T-cell (primary cell): ENCODE results near the gene AAK1. TPM values are rescaled to one million over a fixed set of nuclear protein-coding genes. Genes with fewer than 3 reads are reported as not detected.

Source experiments
- ATAC-seq, 4 experiments: fragments of 200-7000 bp in 3 of 4; fragments of 150-1000 bp in 1 of 4; cut with Tn5 transposase; replicated peaks in 1 of 4; 1 replicate in 3 of 4; 2 replicates in 1 of 4; pipeline ENCODE4 v1.10.0; 2021; ENCODE audit warnings: moderate library complexity in 3 of 4, mild to moderate bottlenecking in 2 of 4, moderate number of reproducible peaks in 1 of 4
- CTCF ChIA-PET, 2 donors: fragments of 300-600 bp; sonication (Branson Sonifier 250); formaldehyde crosslinking; loops; one replicate each; lab custom pipeline; 2022; ENCODE audit warnings: antibody characterized with exemption in 2 of 2; lab: Charles Lee
- POLR2A ChIA-PET, 2 donors: fragments of 300-600 bp; sonication (Branson Sonifier 250); formaldehyde crosslinking; loops; one replicate each; lab custom pipeline; 2022; ENCODE audit warnings: antibody characterized with exemption in 2 of 2; lab: Charles Lee
- DNase-seq, 35 experiments: peaks; one replicate each; pipeline versions ENCODE4 v3.0.0 to v3.0.0-alpha.2; 2013 to 2023
- H3K27ac ChIP-seq: one replicate; pipeline ENCODE4 v1.5.1; 2013; ENCODE audit warnings: low read length
- H3K27me3 ChIP-seq, 2 experiments: replicated peaks in 1 of 2; 1 replicate in 1 of 2; 2 replicates in 1 of 2; pipeline versions ENCODE4 v1.6.1 to v1.7.0; 2013; ENCODE audit warnings: low read length in 1 of 2, mixed read lengths in 1 of 2; ENCODE audit not compliant: control insufficient read depth in 2 of 2, insufficient read depth in 2 of 2; ENCODE audit errors: extremely low read depth in 1 of 2
- H3K36me3 ChIP-seq, 2 donors: 1 replicate in 1 of 2; 2 replicates in 1 of 2; pipeline versions ENCODE4 v1.6.1 to v1.7.0; 2013; ENCODE audit warnings: low read length in 1 of 2; ENCODE audit not compliant: control insufficient read depth in 2 of 2, insufficient read depth in 1 of 2; ENCODE audit errors: extremely low read depth in 1 of 2
- H3K4me1 ChIP-seq, 2 experiments: 1 replicate in 1 of 2; 2 replicates in 1 of 2; pipeline versions ENCODE4 v1.6.1 to v1.7.0; 2013; ENCODE audit warnings: low read length in 2 of 2, mixed read lengths in 1 of 2; ENCODE audit not compliant: insufficient read depth in 2 of 2, control insufficient read depth in 1 of 2; ENCODE audit errors: extremely low read depth in 1 of 2
- H3K4me3 ChIP-seq, 2 donors: 1 replicate in 1 of 2; 2 replicates in 1 of 2; pipeline versions ENCODE4 v1.5.1 to v1.7.0; 2013; ENCODE audit warnings: mild to moderate bottlenecking in 2 of 2, low read length in 1 of 2, moderate library complexity in 1 of 2; ENCODE audit not compliant: control insufficient read depth in 1 of 2; ENCODE audit errors: extremely low read depth in 1 of 2
- H3K9me3 ChIP-seq: 2 replicates; pipeline ENCODE4 v1.7.0; 2013
- H3K27ac Mint-ChIP-seq, 2 donors: one replicate each; pipeline ENCODE4 v1.8.0; 2020 to 2021; ENCODE audit warnings: mild to moderate bottlenecking in 2 of 2, mixed read lengths in 2 of 2
- H3K27me3 Mint-ChIP-seq, 2 donors: one replicate each; pipeline ENCODE4 v1.8.0; 2021 to 2022; ENCODE audit warnings: mixed read lengths in 2 of 2
- H3K36me3 Mint-ChIP-seq: one replicate; pipeline ENCODE4 v1.8.0; 2021; ENCODE audit warnings: mixed read lengths
- H3K4me1 Mint-ChIP-seq, 3 donors: one replicate each; pipeline ENCODE4 v1.8.0; 2020 to 2022; ENCODE audit warnings: mixed read lengths in 3 of 3, mild to moderate bottlenecking in 1 of 3
- H3K4me3 Mint-ChIP-seq, 3 donors: one replicate each; pipeline ENCODE4 v1.8.0; 2020 to 2022; ENCODE audit warnings: mild to moderate bottlenecking in 3 of 3, mixed read lengths in 3 of 3, moderate library complexity in 3 of 3
- H3K9me3 Mint-ChIP-seq, 3 donors: one replicate each; pipeline ENCODE4 v1.8.0; 2020 to 2022; ENCODE audit warnings: mixed read lengths in 3 of 3
- WGBS: methylation state at CpG from one replicate; pipeline ENCODE4 v1.1.5; 2013; ENCODE audit warnings: missing lambda C conversion rate; ENCODE audit not compliant: insufficient coverage; 5-methylcytosine and 5-hydroxymethylcytosine counted together
- total RNA-seq, 35 experiments: library from RNA in 6 of 35; stranded (reverse) in 6 of 35; fragments of 120-200 nt in 1 of 35; gene quantifications; one replicate each; pipeline versions ENCODE4 v1.2.1 to v1.2.4 and lab custom pipeline; 2013 to 2026

The AAK1 gene
- total RNA-seq, 5 donors from 2014 or later (not counting 1 experiment from before 2014, with no cell fraction given) = 170 to 283 (median 177) TPM

DNA sequence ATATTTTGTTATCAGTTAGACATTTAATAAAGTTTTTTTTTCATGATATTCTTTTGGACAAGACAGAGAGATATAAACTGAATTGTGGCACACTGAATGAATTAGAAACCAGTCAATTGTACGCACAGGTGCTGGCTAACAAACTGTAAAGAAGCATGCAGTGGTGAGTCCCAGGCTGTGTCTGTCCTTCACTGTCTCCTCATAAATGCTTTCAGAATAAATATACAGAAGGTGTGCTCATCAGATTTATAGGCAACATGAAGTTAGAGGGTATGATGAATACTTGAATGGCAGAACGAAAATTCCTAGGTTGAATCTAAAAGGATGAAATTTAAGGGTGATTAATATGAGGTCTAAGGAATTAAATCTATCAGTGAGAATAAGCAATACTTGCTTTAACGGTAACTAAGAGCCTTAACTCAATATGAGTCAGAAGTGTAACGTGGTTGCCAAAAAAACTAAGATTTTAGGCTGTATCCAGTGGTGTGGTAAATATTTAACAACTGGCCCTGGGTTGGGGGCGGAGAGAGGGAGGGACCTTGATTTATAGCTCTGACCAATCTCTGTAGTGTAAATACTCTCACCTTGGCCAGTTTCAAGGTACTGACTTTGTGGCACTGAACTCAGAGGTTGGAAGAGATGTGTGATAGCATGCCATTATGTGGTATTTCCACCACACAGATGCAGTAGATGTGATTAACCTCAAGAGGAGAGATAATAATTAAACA lies 41.9 kb upstream of the AAK1 start:
- 65% methylated on average over 2 of the region's 5 CpGs for WGBS
- H3K4me3 Mint-ChIP-seq = no peak overlapping the region
- H3K27me3 ChIP-seq = no peaks in the 10 kb centered on the region
- ChIA-PET CTCF (no interaction called here), POLR2A (interaction anchor here in 1 of 2 donors (0.7 kb wide), 1 partner anchor 358 kb away, joined by 3 read pairs; no protein-coding TSS in a partner anchor)
- H3K9me3 ChIP-seq = no peaks in the 10 kb centered on the region
- no peaks in the 10 kb centered on the region for H3K36me3 ChIP-seq
- no peaks in the 10 kb centered on the region for H3K36me3 Mint-ChIP-seq
- H3K27ac ChIP-seq = no peak overlapping the region
- DNase-seq = peak in 12 of 35 experiments; percentile 1 to 51 (median 22)
- H3K4me1 Mint-ChIP-seq = peaks cover 67 to 79% (median 78%) of the 10 kb centered on the region in 3 donors
- H3K27me3 Mint-ChIP-seq = no peaks in the 10 kb centered on the region
- peak; percentile 22 to 55 (median 44) for ATAC-seq
- H3K9me3 Mint-ChIP-seq = no peaks in the 10 kb centered on the region
- no peak overlapping the region for H3K4me3 ChIP-seq
- peak overlapping the region; percentile 44 to 50 for H3K27ac Mint-ChIP-seq
- peaks cover 31 to 35% of the 10 kb centered on the region in 2 experiments for H3K4me1 ChIP-seq

DNA sequence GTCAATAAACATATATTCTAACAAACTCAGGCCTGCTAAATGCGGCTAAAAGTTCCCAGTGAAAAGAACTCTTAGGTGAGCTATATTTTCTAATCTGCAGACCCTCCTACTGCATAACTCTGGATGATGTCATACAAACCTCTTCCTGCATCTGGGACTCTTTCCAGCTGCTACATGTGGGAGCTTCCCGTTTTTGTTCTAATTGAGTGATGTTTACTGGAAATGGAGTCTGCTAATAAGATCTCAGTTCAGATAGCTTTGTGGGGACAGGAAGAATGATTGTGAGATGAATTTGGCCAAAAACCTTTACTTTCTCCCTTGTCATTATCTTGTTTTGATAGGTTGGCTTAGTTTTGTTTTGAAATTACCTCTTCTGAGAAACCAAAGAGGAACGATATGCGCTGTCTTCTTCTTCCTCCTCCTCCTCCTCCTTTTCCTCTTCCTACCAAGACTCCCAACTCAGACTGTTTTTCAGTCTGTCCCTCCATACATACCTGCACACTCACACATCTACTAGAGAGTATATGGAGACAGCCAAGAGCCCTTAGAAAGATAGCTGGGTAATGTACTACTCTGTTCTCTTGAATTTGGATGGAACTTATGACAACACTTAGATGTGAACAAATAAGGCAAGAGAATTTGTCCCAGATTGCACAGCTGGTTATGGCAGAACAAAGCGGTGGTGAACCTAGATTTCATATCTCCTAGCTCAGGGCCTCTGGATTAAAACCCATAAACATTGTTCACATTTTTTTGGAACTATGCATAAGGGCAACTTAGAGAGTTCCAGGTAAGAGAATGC lies 39.8 kb upstream of the AAK1 start:
- H3K4me1 Mint-ChIP-seq = peaks cover 63 to 73% (median 71%) of the 10 kb centered on the region in 3 donors
- peak overlapping the region; percentile 22 to 58 (median 34) for H3K4me3 Mint-ChIP-seq
- Histone ChIP-seq H3K27me3 (no peaks in the 10 kb centered on the region), H3K4me1 (peaks cover 18% of the 10 kb centered on the region in 2 experiments), H3K9me3 (no peaks in the 10 kb centered on the region), H3K36me3 (no peaks in the 10 kb centered on the region), H3K27ac (peak overlapping the region; percentile 33), H3K4me3 (no peak overlapping the region)
- DNase-seq (no peak), ATAC-seq (peak in 3 of 4 experiments; percentile 24 to 53 (median 49))
- no peaks in the 10 kb centered on the region for H3K27me3 Mint-ChIP-seq
- POLR2A ChIA-PET = interaction anchor here in 1 of 2 donors (0.6 kb wide), 4 partner anchors 11 to 81 kb away, joined by 3 to 7 read pairs (median 4); no protein-coding TSS in a partner anchor
- 60% methylated on average over 1 of the region's 5 CpGs for WGBS
- CTCF ChIA-PET = interaction anchor here in 1 of 2 donors (0.6 to 1.4 kb wide), 2 partner anchors 22 to 81 kb away, joined by 4 to 6 read pairs; no protein-coding TSS in a partner anchor
- no peaks in the 10 kb centered on the region for H3K9me3 Mint-ChIP-seq
- no peaks in the 10 kb centered on the region for H3K36me3 Mint-ChIP-seq
- H3K27ac Mint-ChIP-seq = peak overlapping the region; percentile 89 to 91

DNA sequence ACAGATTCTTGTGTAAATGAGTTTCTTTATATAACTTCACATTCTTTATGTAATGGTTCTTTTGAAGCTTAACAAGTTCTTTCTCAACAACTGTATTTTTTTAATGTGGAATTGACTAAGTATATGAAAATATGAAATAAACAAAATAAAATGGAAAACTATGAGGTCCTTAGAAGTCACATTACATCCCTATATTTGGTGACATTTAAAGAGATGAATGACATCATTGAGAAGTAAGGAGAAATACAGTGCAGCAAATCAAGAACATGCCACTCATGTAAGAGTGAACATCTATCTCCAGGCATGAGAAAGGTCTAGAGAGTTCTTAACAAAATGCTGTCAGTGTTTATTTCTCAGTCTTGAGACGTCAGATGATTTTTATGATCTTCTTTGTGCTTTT lies 39.0 kb upstream of the AAK1 start:
- no peak overlapping the region for H3K4me3 Mint-ChIP-seq
- ChIA-PET POLR2A (no interaction called here), CTCF (interaction anchor here (0.6 to 1.4 kb wide), 2 partner anchors 26 to 80 kb away, joined by 3 to 4 read pairs; no protein-coding TSS in a partner anchor)
- DNase-seq (no peak), ATAC-seq (no peak)
- peak overlapping the region in 1 of 2 donors; percentile 91 for H3K27ac Mint-ChIP-seq
- Histone ChIP-seq H3K9me3 (no peaks in the 10 kb centered on the region), H3K27me3 (no peaks in the 10 kb centered on the region), H3K36me3 (no peaks in the 10 kb centered on the region), H3K4me3 (no peak overlapping the region), H3K4me1 (peaks cover 16 to 18% of the 10 kb centered on the region in 2 experiments), H3K27ac (no peak overlapping the region)
- peaks cover 62 to 70% (median 62%) of the 10 kb centered on the region in 3 donors for H3K4me1 Mint-ChIP-seq
- H3K9me3 Mint-ChIP-seq = no peaks in the 10 kb centered on the region
- H3K36me3 Mint-ChIP-seq = no peaks in the 10 kb centered on the region
- no CpG with 5 or more reads among the region's 1 CpG for WGBS
- H3K27me3 Mint-ChIP-seq = no peaks in the 10 kb centered on the region

DNA sequence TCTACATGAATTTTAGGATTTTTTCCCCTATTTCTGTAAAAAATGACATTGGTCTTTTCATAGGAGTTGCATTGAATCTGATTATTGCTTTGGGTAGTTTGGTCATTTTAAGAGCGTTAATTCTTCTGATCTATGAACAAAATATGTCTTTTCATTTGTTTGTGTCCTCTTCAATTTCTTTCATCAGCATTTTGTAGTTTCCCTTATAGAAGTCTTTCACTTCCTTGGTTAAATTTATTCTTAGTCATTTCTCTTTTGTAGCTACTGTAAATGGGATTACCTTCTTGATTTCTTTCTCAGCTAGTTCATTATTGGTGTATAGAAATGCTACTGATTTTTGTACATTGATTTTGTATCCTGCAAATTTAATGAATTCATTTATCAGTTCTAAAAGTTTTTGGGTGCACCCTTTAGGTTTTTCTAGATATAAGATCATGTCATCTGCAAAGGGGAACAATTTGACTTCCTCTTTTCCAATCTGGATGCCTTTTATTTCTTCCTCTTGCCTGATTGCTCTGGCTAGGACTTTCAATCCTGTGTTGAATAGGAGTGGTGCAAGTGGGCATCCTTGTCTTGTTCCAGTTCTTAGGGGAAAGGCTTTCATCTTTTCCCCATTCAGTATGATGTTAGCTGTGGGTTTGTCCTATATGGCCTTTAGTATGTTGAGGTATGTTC lies 36.6 kb upstream of the AAK1 start:
- Mint-ChIP-seq H3K4me1 (peaks cover 44 to 60% (median 54%) of the 10 kb centered on the region in 3 donors), H3K27me3 (no peaks in the 10 kb centered on the region), H3K27ac (peak overlapping the region in 1 of 2 donors; percentile 55), H3K4me3 (no peak overlapping the region), H3K36me3 (no peaks in the 10 kb centered on the region), H3K9me3 (no peaks in the 10 kb centered on the region)
- peaks cover 7 to 16% of the 10 kb centered on the region in 2 experiments for H3K4me1 ChIP-seq
- DNase-seq (no peak), ATAC-seq (no peak)
- no peaks in the 10 kb centered on the region for H3K9me3 ChIP-seq
- ChIA-PET POLR2A (no interaction called here), CTCF (no interaction called here)
- no peaks in the 10 kb centered on the region for H3K36me3 ChIP-seq
- no peak overlapping the region for H3K27ac ChIP-seq
- no peaks in the 10 kb centered on the region for H3K27me3 ChIP-seq
- no peak overlapping the region for H3K4me3 ChIP-seq
- WGBS = no CpG with 5 or more reads among the region's 1 CpG

DNA sequence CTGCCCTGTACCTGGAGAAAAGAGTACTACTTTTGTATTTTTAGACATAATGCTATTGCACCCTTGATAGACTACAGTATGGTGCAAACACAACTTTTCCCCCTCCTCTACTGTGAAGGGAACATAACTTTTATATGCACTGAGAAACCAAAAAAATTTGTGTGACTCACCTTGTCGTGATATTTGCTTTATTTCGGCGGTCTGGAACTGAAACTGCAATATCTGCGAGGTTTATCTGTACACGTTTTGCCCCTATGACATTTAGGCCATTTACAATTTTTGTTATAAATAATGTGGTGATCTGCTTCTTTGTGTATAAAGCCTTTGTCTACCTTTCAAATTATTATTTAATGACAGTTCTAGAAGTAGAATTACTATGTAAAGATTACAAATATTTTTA lies 34.4 kb upstream of the AAK1 start:
- Histone ChIP-seq H3K36me3 (no peaks in the 10 kb centered on the region), H3K4me1 (peaks cover 3% of the 10 kb centered on the region in 2 experiments), H3K4me3 (no peak overlapping the region), H3K27ac (no peak overlapping the region), H3K9me3 (no peaks in the 10 kb centered on the region), H3K27me3 (no peaks in the 10 kb centered on the region)
- Mint-ChIP-seq H3K27me3 (no peaks in the 10 kb centered on the region), H3K9me3 (no peaks in the 10 kb centered on the region), H3K36me3 (no peaks in the 10 kb centered on the region), H3K4me1 (peaks cover 22 to 43% (median 35%) of the 10 kb centered on the region in 3 donors), H3K4me3 (peak overlapping the region in 1 of 3 donors; percentile 6), H3K27ac (peak overlapping the region in 1 of 2 donors; percentile 28)
- ATAC-seq (no peak), DNase-seq (no peak)
- POLR2A ChIA-PET = no interaction called here
- CTCF ChIA-PET = interaction anchor here in 1 of 2 donors (0.6 kb wide), 1 partner anchor 35 kb away, joined by 3 read pairs; no protein-coding TSS in a partner anchor
- no CpG with 5 or more reads among the region's 5 CpGs for WGBS

DNA sequence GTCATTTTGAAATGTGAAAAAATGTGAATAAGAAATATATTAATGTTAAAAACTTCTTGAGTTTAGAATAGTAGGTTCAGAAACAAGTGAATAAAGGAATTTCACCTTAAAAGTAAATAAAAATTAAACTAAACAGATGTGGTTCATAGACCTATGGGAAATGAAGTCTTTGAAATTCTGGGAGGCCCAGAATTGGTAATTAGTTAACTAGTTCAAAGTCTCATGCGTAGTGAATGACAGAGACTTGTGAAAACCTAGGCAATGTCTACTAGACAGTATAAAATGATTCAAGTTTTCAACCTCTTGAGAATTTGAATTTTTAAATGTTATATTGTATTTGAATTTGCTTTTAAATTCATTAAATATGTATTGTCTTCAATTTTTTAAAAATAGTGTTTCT lies 32.6 kb upstream of the AAK1 start:
- ATAC-seq (no peak), DNase-seq (no peak)
- Histone ChIP-seq H3K36me3 (no peaks in the 10 kb centered on the region), H3K27ac (no peak overlapping the region), H3K9me3 (no peaks in the 10 kb centered on the region), H3K4me1 (peaks cover 0 to 3% of the 10 kb centered on the region in 2 experiments), H3K27me3 (no peaks in the 10 kb centered on the region), H3K4me3 (no peak overlapping the region)
- H3K27me3 Mint-ChIP-seq = no peaks in the 10 kb centered on the region
- peaks cover 3% of the 10 kb centered on the region for H3K36me3 Mint-ChIP-seq
- no peak overlapping the region for H3K4me3 Mint-ChIP-seq
- H3K4me1 Mint-ChIP-seq = peaks cover 14 to 36% (median 29%) of the 10 kb centered on the region in 3 donors
- WGBS = 100% methylated on average over 1 of the region's 1 CpG
- ChIA-PET CTCF (no interaction called here), POLR2A (no interaction called here)
- H3K9me3 Mint-ChIP-seq = no peaks in the 10 kb centered on the region
- H3K27ac Mint-ChIP-seq = no peak overlapping the region
